ENCODE data around the gene CRB1.

DNA sequence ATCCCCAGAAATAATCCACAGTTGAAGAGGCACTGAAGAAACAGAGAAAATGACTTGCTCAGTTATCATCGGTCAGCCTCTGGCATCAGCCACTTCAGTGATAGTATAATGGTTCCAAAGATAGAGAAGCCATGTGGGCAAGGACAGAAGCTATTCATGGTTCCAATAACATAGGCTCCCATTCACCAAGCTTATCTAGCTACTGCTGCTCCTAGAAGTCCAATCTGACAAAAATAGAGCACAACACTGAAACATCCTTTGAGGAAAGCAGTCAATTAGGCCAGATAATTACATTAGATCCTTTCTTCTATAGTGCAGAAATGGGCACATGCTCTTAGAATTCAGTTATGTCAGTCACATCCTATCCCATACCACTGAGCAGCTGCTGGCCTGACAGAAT lies 33.5 kb upstream of the CRB1 start:
- TF ChIP-seq CTCF (IDR thresholded peaks at IDR 0.05; ENCODE audit: insufficient read depth, low read length, poor library complexity, severe bottlenecking) (no peak), EZH2phosphoT487 (conservative IDR thresholded peaks at IDR 0.05; ENCODE audit: low read length) (no peak)

Data from SU-DHL-6 (cell line).